Lower leg skin (tissue), 3 donors: ENCODE data around the gene CD109.

Experiments used
- CTCF ChIP-seq, 3 donors: fragments of 450-650 bp; IDR thresholded peaks; one replicate each; pipeline ENCODE4 v1.5.1; 2016; ENCODE audit warnings: antibody characterized with exemption in 3 of 3, mild to moderate bottlenecking in 3 of 3, moderate library complexity in 2 of 3
- POLR2A ChIP-seq, 2 donors: fragments of 450-650 bp; IDR thresholded peaks; one replicate each; pipeline ENCODE4 v1.6.1; 2016 to 2017; ENCODE audit warnings: antibody characterized with exemption in 2 of 2, mild to moderate bottlenecking in 1 of 2, moderate library complexity in 1 of 2

DNA sequence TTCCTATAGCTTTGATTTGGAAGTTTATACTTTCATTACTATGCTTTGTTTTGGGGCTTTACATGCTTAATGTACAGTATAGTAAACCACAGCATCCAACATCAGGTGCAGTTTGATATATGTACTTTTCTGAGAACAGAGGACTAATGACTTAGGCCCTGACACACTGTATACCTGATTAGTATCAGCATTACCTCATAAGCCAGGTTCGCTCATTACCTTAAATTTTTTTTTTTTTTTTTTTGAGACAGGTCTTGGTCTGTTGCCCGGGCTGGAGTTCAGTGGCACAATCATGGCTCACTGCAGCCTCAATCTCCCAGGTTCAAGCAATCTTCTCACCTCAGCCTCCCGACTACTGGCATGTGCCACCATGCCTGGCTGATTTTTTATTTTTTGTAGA is 28.4 kb downstream of the CD109 start:
- TF ChIP-seq CTCF (IDR thresholded peaks at IDR 0.05) = no peak
- no peak for TF ChIP-seq POLR2A (IDR thresholded peaks at IDR 0.05)
